ENCODE results near the gene SIN3A.
A peak's percentile ranks its signal among the peaks of the same experiment; 100 is the strongest.
"Not testable (repeated sequence)": the region's sequence is repeated elsewhere in the genome, so short reads cannot be mapped to it uniquely, and the experiment has no call there.

Gene SIN3A

DNA sequence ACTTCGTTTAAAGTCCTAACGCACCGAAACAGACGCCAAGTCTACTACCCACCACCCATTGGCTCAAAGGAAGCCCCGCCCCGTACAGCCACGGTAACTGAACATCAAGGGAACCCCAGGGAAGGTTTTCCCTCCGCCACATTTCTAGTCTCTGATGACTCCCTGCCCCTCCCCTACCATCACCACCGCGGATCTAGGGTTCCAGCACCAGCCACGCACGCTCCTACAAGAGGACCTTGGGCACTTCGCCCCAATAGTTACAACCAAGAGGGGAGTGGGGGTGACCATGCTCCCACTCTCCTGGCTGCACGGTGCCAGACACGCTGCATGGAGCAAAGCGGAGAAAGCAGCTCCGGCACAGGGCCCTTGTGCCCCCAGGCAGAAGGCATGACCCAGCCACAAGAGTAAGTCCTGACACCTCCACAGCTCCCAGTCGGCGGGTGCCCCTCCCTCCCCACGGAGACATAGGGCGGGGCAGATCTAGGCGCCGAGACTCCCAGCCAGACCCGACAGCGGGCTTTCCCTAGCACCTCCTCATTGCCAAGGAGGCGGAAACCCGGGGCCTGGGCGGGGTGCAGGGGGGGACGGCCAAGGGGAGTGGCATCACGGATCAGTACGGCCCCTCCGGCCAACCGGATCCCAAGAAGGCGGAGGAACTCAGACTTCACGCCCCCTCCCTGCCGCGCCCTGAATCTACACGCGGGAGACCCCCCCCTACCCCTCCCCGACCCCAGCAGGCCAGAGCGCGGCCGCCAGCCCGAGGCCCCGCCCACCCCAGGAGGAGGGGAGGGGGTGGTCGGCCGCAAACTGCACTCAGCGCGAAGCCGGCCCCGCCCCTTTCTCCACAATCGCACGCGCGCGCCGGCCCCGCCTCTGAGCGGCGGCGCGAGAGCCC, 936 bp downstream of the SIN3A start:
- DNase-seq (ENCODE audit: low spot score), result peak; percentile 93

DNA sequence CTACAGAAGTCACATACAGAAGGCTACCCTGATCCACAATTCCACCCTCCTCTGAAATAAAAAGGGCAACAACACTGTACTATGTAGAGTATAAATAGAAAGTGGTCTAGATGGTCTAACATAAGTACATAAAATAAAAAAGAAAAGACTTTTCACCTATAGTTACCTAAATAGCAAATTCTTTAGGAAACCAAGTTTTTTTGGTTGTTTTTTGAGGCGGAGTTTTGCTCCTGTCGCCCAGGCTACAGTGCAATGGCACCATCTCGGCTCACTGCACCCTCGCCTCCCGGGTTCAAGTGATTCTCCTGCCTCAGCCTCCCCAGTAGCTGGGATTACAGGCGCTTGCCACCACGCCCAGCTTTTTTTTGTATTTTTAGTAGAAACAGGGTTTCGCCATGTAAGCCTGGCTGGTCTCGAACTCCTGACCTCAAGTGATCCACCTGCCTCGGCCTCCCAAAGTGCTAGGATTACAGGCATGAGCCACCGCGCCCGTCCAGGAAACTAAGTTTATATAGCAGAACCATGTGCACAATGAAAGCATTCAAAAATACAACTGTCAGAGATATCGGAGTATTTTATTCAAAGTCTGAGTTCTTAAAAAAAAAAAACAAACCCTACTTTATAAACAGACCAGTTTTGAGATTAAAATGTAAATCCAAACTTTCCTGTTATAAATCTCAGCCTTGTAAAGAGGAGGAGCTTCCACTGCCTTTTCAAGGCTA, 1.7 kb downstream of the SIN3A start:
- no peak for DNase-seq (ENCODE audit: low spot score)

DNA sequence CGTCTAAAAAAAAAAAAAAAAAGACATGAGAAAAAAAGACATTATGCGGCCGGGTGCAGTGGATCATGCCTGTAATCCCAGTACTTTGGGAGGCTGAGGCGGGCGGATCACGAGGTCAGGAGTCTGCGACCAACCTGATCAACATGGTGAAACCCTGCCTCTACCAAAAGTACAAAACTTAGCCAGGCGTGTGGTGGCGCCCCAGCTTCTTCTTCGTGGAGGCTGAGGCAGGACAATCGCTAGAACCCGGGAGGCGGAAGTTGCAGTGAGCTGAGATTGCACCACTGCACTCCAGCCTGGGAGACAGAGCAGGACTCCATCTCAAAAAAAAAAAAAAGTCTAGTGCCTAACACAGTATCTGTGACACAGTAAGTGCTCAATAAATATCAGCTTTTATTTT, 3.3 kb downstream of the SIN3A start:
- DNase-seq (ENCODE audit: low spot score), result not testable (repeated sequence)

- no peak for DNase-seq (ENCODE audit: low spot score)
These were observed 5.3 kb downstream of the SIN3A start for GRCh38 chr15:75446151-75446550.

GRCh38 chr15:75445324-75445723, 6.2 kb downstream of the SIN3A start:
- not testable (repeated sequence) for DNase-seq (ENCODE audit: low spot score)

DNA sequence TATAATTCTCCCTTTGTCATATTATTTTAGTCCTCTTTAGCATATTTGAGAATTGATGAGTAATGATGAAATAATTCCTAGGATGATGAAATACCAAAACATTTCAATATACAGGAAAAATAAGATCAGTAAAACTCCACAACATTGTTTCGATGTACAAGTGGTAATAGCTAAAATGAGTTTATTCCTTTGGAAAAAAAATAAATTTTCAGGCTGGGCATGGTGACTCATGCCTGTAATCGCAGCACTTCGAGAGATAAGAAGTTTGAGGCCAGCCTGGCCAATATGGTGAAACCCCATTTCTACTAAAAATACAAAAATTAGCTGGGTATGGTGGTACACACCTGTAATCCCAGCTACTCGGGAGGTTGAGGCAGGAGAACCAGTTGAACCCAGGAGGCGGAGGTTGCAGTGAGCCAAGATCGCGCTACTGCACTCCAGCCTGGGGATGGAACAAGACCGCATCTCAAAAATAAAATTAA, 7.5 kb downstream of the SIN3A start:
- DNase-seq (ENCODE audit: low spot score), result not testable (repeated sequence)

DNA sequence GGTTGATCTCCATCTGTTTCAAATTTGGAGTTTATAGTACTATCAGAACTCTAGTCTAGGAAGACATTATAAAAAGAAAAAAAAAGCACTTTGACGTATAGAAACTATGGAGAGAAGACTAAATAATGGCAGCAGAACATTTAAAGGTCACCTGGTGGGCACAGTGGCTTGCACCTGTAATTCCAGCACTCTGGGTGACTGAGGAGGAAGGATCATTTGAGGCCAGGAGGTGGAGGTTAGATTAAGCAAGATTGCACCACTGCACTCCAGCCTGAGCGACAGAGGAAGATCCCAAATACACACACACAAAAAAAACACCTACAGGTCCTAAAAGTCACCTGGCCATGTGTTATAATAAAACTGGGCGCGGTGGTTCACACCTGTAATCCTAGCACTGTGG, 13.8 kb downstream of the SIN3A start:
- no peak for DNase-seq (ENCODE audit: low spot score)

DNA sequence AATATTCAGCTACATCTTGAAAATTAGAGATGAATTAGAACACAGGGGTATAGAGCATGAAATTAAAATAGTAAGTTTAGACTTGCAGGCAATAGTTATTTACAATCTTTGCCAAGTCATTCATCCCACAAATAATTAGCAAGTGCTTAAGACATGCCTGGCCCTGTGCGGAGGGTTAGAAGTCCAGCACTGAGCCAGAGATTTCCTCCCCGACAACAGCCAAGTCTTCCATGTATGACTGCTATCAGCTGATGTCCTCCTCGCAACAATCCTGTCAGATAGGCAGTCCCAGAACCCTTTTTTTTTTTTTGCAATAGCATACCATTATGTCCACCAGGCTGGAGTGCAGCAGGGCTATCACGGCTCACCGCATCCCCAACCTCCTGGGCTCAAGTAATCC, 14.6 kb downstream of the SIN3A start:
- DNase-seq (ENCODE audit: low spot score), result no peak

- no peak for DNase-seq (ENCODE audit: low spot score)
These were observed 19.8 kb downstream of the SIN3A start for GRCh38 chr15:75431682-75432081.

DNA sequence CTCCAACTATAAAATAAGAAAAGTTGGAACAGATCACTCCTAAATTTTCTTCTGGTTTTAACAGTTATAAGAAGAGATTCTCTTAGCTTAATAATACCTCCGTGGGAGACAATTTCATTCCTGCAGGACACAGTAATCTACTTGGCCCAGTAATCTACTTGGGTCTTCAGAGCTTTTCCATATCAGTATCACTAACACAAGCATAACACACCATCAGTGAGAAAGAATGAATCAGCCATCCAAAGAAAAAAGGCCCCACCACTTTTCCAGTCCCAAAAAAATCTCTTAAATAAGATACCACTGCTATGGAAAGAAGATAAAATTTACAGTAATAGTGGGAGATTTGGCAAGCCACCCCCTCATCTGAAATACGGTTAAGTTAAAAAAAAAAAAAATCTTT, 20.2 kb downstream of the SIN3A start:
- peak; percentile 7 for DNase-seq (ENCODE audit: low spot score)

DNA sequence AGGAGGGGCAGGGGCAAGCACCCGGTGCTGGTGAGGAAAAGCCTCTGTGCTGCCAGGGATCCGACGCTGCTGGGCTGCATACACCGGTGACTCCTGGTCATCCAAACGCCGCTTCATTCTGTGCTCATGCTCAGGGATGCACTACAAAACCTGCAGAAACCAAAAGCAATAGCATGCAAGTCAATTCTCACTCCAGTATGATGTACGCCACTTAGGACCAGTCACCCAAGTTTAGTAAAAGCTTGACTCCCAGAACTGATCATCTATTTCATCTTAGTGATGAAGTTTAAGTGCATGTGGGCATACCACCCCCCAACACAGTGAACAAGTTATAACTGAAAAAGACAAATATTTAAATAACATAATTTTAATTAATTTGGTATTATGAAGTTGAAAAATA, 21.2 kb downstream of the SIN3A start:
- no peak for DNase-seq (ENCODE audit: low spot score)

GRCh38 chr15:75428152-75428551, 23.3 kb downstream of the SIN3A start:
- no peak for DNase-seq (ENCODE audit: low spot score)

GRCh38 chr15:75425966-75426500, 25.5 kb downstream of the SIN3A start:
- no peak for DNase-seq (ENCODE audit: low spot score)

- DNase-seq (ENCODE audit: low spot score), result no peak
These were observed 28.9 kb downstream of the SIN3A start for GRCh38 chr15:75422554-75422953.

GRCh38 chr15:75420698-75421097, 30.8 kb downstream of the SIN3A start:
- no peak for DNase-seq (ENCODE audit: low spot score)

DNA sequence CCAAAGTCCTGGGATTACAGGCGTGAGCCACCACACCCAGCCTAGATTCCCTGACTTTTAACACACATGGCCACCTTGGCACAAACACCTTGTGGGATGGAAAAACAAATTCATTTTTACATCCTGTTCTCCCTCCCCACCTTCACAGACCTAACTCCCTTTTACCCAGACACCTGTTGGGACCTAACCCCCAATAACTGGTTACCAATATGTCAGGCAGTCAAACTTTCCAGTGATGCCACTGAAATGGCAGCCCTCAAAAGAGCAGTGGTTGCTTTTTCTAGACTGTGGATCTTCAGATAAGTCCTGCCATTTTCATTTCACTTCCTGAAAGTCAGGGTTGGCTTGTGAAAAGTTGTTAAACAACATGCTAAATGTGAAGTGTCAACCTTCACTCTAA, 34.9 kb downstream of the SIN3A start:
- DNase-seq (ENCODE audit: low spot score), result no peak

DNA sequence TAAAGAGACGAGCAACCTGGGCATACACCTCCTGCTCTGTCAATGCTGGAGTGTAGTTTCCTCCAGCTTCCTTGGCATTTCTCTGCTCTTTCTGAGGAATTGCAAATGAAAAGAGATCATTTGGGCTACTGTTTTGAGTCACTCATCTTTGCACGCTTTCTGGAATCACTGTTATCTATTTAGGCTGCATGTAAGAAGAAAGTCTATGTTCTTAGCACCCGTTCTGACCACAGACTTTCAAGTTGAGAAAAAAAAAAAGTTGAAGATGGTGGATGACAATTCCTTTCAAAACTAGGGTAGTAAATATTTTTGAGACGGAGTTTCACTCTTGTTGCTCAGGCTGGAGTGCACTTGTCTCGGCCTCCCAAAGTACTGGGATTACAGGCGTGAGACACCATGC, 41.3 kb downstream of the SIN3A start:
- no peak for DNase-seq (ENCODE audit: low spot score)

DNA sequence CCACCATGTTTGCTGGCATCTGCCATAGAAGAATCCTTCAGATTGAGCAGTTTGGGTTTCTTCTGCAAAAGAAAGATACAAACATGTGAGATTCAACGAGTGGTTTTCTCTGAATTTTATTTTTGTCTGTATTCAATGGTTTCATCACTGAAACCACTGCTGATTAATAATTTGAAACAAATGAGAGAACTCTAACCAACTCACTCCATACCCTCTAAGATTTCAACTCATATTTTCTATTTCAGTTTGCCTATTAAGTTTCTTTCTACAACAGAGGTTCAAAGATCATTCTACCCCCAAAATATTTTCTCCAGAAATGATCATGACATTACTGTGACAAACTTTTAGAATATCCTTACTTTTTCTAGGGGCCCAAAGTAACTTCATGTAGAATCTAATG, 44.4 kb downstream of the SIN3A start:
- no peak for DNase-seq (ENCODE audit: low spot score)

GRCh38 chr15:75403892-75404291, 47.6 kb downstream of the SIN3A start:
- no peak for DNase-seq (ENCODE audit: low spot score)

DNA sequence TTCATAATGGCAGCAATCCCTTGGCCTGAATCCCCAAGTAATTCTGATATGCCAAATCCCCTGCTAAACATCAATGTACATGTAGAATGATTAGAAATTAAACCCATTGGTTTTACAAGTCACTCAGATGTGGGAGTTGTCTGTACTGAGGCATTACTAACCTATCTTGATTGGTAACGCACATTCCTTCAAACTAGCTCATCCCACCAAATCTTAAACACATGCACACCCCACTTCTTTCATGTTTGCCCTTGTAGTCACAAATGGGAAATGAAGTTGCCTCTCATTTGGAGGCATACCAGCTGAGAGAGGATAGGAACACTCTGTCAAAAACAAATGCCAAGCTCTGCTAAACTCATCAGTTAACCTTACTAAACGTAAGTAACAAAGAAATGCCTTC, 54.0 kb downstream of the SIN3A start:
- DNase-seq (ENCODE audit: low spot score), result no peak

DNA sequence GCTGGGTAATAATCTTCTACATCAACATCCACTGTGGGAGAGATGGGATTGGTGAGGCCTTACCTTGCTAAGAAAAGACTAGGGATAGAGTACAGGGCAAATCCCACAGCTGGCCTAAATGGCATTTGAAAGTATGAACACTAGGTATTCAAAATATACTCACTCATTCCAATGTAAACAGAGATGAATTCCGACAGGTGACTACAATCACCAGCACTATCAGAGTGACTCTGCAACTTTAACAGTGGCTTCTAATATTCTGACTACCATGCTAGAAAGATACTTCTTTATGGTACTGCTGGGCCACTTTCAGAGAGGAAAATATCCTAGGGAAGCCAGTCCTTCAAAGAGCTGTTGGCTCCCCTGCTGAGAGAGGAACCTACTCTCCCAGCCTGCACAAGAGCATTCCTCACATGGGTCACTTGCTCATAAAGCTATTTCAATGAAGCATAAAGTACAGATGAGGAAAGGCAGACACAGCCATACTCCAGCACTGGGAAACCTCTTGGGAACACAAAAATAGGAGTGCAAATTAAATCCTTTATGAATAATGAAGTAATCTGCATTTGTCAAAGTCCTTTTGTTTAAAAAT, 61.6 kb downstream of the SIN3A start:
- DNase-seq (ENCODE audit: low spot score), result no peak

DNA sequence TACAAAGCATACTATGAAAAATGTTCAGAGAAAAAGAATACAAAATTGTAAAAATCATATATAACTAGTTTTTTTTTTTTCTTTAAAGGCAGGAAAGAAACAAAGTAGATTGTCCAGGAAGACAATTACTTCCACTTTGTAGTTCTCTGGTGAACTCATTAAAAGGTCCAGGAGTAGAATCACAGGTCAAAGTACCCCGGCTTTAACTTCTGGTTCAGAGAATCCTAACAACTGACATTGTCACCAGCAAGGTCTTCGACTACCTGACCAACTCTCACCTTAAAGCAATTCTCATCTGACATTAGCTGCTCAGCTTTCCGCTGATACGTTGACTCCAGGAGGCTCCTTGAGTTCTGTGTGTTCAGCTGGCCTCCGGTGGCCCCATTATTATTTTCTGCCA, 67.5 kb downstream of the SIN3A start:
- DNase-seq (ENCODE audit: low spot score), result not testable (repeated sequence)

DNA sequence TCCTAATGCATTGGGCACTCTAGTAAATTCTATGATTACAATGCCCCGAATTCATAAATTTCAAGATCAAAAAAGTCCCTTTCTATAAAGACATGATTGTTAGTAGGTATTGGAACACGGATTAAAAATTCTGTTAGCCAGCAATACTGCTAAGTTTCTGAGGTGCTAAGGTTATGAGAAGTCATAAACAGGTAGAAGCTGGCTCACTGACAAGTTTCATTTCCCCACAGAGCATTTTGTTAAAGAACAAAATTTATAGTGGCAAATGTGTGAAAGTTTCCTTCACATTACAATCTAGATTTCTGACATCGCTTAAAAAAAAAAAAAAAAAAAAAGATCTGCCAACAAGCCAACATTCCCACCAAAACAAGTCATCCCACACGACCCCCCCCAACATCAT, 70.7 kb downstream of the SIN3A start:
- DNase-seq (ENCODE audit: low spot score), result no peak

Measured in putamen (tissue), 1 donor.